Measurements from ENCODE around the gene NMNAT2.

NMNAT2 gene

GRCh38 chr1:183206538-183207122 lies 211.6 kb downstream of the NMNAT2 start:
- no peak for TF ChIP-seq CTCF (IDR thresholded peaks at IDR 0.05; ENCODE audit: low read depth, low read length, missing control alignments)
- no peak for DNase-seq (ENCODE audit: low read depth)
- H3K4me3 ChIP-seq (ENCODE audit: low read depth, low read length): no peak overlapping the region
- in situ Hi-C loops (cut with HindIII; ENCODE audit: low sequenced_read_pairs): no loop called here

- in situ Hi-C loops (cut with HindIII; ENCODE audit: low sequenced_read_pairs): no loop called here
- no peak for TF ChIP-seq CTCF (IDR thresholded peaks at IDR 0.05; ENCODE audit: low read depth, low read length, missing control alignments)
- no peak overlapping the region for H3K4me3 ChIP-seq (ENCODE audit: low read depth, low read length)
- no peak for DNase-seq (ENCODE audit: low read depth)
These were observed 212.9 kb downstream of the NMNAT2 start for GRCh38 chr1:183205196-183205781.

GRCh38 chr1:183203094-183203493 lies 215.1 kb downstream of the NMNAT2 start:
- in situ Hi-C loops (cut with HindIII; ENCODE audit: low sequenced_read_pairs): no loop called here
- no peak for DNase-seq (ENCODE audit: low read depth)
- TF ChIP-seq CTCF (IDR thresholded peaks at IDR 0.05; ENCODE audit: low read depth, low read length, missing control alignments): no peak
- H3K4me3 ChIP-seq (ENCODE audit: low read depth, low read length): no peak overlapping the region

- DNase-seq (ENCODE audit: low read depth): no peak
- H3K4me3 ChIP-seq (ENCODE audit: low read depth, low read length): no peak overlapping the region
- no peak for TF ChIP-seq CTCF (IDR thresholded peaks at IDR 0.05; ENCODE audit: low read depth, low read length, missing control alignments)
- in situ Hi-C loops (cut with HindIII; ENCODE audit: low sequenced_read_pairs): no loop called here
These were observed 217.7 kb downstream of the NMNAT2 start for GRCh38 chr1:183200451-183200850.

GRCh38 chr1:183199304-183199703 lies 218.9 kb downstream of the NMNAT2 start:
- no peak for TF ChIP-seq CTCF (IDR thresholded peaks at IDR 0.05; ENCODE audit: low read depth, low read length, missing control alignments)
- in situ Hi-C loops (cut with HindIII; ENCODE audit: low sequenced_read_pairs): no loop called here
- no peak for DNase-seq (ENCODE audit: low read depth)
- no peak overlapping the region for H3K4me3 ChIP-seq (ENCODE audit: low read depth, low read length)

GRCh38 chr1:183198463-183198862 lies 219.7 kb downstream of the NMNAT2 start:
- peak; percentile 18 for DNase-seq (ENCODE audit: low read depth)
- in situ Hi-C loops (cut with HindIII; ENCODE audit: low sequenced_read_pairs): no loop called here
- H3K4me3 ChIP-seq (ENCODE audit: low read depth, low read length): no peak overlapping the region
- TF ChIP-seq CTCF (IDR thresholded peaks at IDR 0.05; ENCODE audit: low read depth, low read length, missing control alignments): no peak

Measured in astrocyte of the cerebellum (primary cell).